NCI-H2107 (cell line): ENCODE measurements around the gene EBF3.

Experiments used
- DNase-seq: peaks from one replicate; lab custom pipeline; 2025; lab: John Stamatoyannopoulos, UW

EBF3 gene

DNA sequence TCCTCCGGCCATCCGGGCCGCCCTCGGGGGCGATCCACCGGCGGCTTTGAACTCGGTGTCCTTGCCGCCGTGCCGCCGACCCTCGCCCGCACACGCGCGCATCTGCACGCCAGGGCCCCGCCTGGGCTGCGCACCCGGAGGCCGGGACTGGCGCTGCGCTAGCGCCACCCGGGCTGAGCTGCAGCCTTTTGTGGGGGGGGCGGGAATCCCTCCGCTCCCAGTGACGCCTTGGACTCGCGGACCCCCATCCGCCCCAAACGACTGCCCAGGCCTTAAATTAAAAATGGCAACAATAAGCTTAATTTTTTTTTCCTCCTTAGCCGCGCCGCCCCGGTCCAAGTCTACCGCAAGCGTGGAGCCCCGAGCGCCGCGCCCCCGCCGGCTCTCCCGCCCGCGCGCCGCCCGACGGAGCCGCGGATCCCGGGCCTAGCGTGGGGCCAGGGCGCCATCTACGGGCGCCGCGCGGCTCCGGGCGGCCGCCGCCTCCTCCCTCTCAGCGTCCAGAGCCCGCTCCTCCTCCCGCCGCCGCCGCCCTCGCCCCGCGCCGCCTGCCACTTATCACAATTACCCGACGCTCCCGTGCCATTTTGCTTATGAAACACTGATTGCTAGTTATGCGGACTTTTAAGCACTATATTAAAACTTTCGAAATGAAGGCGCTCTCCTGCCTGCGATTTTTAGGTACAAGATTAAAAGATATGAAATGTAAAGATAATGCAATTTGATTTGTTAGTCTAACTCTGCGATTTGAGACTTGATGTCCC, 7.5 kb upstream of the EBF3 start:
- no peak for DNase-seq

DNA sequence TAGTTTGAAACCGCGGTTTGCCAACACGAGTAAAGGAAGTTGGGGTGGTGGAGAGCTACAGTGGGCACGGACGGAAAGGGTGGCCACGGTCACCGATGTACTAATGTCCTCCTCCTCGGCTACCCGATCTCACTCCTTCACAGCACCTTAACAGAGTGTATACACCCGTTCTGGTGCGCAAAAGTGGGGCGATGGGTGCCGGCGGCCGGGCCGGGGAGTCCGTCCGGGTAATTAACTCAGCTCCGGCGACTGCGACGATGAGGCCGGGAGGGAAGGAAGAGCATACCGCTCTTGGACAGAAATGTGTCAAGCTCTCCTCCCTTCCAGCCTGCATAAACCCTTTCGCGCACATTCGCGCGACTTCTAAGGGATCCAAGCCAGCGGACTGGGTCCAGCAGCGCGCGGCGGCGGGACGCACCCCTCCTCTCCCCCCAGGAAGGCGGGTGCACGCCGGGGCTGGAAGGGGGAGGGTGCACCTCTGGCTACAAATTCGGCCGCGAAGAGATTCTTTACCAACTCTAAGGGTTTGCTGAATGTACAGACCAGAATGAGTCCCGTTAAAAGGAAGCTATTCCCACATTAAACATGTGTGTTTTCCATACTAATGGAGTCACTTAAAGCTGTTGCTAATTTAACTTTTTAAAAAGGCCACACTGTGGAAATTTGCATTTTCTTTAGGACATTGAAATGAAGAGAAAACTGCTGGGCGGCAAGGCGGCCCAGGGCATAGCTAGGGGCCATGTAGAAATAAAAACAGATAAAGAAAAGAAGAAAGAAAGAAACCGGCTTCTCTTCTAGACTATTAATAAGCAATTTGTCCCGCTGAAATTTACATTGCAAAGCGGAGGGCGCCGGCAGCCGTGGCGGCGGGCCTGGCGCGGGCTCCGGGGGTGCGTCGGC, 6.6 kb upstream of the EBF3 start:
- no peak for DNase-seq

DNA sequence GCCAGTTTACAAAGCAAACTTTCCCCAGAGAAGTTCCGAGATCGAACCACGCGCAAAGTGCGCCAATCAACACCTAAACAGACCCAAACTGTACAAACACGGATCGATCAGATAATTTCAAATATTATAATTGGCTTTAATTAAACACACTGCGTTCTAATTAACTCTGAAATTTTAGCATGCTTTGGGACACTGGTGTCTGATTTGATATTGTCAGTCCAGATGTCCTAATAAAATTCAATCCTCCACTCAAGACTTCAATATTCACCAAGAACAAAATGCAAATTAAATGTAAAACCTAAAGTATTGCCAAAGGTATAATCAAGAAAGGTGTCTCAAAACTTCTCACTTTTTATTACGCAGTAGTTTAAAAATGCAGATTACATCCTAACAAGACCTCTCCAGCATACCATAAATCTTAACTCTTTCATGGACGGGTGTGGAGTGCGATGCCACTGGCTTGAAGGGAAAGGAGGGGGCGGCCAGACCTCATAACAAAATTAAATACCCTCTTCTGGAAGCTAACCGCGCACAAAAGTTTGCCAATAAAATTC, 5.9 kb upstream of the EBF3 start:
- DNase-seq: no peak

DNA sequence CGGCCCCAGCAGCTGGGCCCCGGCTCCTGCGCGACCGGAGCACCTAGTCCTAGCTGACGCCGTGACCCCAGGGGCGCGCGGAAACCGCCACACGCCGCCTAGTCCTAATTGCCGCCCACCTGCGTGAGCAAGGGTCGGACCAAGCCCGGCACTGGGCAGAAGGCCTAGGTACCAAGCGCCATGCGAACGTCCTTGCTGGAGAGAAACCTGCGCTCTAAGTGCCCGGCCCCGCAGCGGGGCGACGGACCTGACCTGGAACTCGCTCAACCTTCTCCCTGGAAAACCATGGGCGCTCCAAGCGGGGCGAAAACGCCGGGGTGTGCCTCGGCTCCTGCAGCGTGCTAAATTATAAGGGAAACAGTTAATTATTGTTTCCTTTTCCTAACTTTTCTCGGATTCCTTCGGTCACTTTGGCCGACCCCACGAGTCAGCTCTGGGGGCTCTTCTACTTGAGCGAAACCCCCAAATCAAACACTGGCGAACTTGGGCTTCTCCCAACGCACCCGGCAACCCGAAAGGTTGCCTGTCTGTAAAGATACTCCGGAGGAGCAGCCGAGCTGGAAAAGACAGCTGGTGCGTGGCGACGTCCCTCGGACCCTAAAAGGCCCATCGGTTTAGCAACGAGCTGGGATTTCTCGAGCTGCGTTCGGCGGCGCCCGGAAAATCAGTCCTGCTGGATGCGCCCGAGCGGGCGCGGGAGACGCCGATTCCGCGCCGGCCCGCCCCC, 5.3 kb upstream of the EBF3 start:
- DNase-seq: no peak

DNA sequence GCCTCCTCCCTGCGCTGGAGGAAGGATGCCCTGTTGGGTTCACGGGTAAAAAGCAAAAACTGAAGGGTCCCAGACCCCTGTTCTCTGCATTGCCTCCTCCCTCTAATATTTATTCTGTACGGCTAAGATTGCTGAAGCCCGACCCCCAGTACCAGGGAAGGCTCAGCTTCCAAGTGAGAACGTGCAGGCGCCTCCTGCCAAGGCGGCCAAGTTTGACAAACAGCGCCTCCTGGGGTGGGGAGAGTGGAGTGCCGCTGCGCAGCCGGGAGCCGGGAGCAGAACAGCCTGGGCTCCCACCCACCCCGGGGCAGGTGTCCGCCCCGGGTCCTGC, 4.7 kb upstream of the EBF3 start:
- no peak for DNase-seq

DNA sequence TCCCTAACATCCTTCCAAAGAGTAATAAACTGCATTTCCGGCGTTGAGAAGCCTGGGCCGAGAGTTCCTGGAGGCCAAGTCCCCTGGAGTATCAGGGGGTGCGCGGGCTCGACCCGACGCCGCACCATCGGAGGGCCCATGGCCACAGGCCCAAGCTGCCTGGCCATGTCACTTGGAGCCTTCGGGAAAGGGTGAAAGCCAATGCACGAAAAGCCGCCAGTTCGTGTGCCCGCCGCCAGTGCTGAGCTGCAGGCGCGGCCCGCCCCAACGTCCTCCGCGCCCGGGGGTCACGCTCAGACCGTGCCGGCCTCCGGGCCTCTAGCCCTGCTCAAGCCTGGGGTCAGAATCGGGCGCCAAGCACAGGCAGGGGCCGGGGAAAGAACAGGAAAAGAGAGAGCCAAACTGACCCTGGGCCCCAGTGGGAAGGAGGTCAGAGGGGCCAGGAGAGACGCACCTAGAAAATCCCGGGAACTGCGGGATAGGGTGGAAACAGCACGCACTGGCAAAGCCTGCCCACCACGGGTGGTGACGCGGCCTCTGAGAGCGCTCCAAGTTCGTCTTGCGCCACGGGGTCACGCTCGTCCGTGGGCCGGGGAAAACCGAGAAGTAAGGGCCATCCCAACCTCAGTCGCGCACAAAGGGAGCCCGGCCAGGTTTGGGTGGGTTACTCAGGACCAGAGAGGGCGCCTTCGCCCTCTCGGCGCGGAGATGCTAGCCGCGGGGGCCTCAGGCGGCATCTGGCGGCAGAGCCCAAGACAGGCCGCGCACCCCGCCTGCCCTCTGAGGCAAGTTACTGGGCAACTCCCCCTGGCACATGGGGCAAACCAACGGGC, 4.2 kb upstream of the EBF3 start:
- DNase-seq: no peak

DNA sequence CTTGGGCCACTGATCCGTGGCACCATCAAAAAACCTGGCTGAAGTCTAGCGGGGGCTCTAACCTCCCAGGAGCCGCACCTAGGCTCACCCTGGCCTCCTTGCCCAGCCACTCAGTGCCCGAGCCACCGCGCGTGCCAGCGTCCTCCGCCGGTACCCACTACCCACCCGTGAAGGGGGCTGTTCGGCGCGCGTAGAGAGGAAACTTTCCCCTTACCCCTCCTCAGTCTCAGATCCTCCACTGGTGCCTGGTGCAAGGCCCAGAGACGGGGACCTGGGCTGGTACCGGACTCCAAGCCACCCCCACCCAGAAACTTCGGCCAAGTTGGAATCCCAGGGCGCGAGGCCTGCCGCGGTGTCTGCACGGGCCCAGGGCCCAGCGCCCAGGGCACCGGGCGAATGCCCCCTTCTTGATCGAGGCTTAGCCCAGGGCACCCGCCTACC, 3.5 kb upstream of the EBF3 start:
- no peak for DNase-seq

DNA sequence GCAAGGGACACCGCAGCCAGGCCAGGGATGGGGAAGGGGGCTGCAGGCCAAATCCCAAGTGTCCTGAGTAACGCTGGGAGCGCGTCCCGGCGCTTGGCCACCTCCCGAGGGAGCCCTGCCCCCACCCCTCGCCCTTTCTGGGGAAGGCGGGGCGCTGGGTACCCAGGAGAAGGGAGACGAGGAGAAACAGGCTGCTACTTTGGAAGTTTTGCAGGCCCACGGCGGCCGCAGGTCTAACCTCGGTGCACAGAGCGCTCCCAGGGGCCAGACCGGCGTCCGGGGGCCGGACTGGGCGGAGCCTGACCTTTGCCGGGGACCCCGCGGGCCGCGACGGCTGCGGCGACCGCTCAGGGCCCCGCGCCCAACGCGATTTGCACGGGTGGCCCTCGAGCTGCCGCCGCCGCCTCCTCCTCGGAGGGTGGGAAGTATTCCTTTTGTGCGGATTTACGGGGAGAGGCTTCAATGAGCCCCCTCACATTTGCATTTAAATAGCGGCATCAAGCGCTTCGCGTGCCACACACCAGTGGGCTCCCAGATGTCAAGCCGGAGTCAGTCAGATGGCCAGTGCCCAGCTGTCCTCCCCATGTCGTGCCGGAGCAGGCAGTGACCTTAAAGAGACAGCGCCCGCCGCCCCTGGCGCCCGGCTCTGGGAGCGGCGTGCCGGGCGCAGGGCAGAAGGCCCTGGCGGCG, 3.0 kb upstream of the EBF3 start:
- no peak for DNase-seq

DNA sequence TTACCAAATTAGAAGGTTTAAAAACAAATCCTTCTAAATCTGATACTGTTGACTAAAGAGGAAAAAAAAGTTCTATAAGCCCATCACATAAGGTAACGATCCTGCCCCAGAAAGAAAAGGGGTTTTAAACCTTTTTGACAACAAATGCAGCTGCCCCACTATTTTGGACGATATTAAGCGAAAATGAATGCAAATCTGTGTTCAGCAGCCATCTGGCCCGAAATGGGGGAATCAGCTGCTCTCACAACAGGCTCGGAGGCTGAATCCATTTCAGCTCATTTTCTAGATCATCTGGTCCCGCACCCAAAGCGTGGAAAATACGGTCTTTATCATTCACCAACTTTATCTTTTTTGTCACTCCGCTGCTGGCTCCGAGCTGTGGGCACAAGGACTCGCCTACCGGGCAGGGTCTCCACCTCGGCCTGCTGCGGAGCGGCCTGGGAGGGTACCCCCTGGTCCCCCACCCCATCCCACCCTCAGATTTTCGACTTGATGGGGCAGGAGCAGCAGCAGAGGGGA, 2.4 kb upstream of the EBF3 start:
- no peak for DNase-seq

DNA sequence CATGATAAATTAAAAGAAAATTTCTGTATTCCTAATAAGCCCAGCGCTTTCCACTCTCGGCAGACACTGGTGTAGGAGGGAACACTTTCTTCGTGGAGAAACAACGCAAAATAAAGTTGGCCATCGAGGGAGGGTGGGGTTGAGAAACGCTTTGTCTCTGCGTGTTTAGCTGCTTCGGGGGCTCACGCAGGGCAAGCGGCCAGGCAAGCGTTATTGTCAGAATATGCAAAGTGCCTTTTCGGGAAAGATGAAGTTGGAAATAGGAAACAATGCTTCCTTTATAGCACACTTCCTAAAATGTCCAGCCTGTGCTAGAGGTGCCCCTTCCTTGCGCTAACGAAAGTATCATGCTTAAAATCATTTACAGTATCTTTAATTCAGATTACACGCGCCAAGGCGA, 1.9 kb upstream of the EBF3 start:
- no peak for DNase-seq

DNA sequence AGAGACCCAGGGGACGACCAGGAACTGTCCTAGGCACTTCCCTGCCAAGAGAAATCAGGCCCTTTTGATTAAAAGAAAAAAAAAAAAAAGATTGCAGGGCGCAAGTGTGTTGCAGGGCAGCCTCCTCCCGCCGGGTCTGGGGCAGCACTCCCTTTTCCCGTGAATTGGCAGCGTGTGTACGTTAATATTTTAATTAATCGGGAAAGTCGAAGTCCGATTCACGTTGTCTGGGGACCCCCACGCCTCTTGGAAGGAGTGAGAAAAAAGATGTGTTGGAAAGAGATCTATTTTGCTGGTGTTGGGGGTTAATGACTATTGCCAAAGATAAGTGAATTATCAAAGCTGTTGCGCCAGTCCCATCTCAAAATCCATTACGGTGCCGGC, 1.3 kb upstream of the EBF3 start:
- no peak for DNase-seq

DNA sequence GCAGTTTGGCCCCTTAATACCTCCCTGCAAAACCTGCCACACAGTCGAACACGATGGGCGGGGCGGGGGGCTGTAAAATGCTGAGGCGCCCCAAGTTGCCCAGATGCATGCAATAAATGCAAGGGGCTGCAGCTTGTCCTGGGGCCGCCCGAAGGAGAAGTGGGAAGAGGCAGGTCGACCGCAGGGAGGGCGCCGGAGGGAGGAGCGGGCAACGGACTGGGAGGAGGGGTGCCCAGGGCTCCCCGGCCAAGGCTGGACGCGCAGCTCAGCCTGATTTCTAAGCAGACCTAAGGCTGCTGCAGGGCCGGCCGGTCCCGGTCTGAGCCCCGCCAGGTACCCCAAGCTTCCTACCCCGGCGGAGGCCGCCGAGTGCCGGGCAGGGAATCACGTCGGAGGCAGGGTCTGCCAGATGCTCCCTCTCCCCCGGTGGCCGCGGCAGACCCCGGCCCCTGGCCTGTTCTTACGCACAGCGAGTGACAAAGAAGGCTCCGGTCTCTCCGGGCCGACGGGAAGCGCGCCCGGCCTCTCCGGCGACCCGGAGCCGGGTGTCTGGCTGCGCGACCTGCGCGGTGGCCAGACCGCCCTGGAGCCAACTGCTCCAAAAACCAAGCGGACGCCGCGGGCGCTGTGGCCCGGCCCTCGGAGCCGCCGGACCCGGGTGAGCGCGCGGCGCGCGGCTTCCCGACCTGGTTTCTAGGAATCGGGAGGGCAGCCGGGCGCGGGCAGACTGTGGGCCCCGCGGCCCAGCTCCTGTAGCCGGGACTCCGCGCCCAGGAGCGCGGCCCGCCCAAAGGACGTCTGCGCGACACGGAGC, 744 bp upstream of the EBF3 start:
- no peak for DNase-seq

DNA sequence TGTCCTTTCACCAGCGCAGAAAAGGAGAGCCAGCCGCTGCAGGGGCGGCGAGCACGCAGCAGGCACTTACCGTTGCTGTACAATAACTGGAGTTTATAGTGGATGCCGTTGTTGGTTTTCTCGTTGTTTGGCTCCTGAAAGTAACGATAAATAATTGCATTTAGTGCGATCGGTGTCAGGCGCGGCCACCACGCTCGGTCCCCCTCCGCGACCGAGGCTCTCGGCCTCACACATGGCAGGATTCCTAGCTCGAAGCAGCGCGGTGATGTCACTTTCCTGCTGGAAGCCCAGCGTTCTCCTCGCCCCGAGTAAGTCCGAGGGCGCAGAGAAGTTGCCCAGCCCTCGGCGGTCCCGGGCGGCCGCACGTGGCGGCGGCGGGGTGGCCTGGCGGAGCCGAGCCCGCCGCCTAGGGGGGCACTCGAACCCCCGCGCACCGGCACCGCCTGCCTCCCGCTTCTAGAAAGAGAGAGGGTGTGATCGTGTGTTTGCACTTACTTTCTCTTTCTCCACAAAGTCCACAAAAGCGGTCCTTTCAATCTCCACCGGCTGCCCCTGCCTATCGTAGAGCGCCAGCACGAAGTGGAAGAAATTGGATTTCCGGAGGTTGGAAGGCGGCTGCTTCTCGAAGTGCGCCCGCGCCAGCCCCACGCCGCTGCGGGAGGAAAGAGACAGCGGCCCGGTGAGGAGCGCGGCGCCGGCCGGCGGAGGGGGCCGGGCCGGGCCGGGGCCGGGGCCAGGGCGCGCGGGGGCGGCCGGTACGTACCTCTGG, 1.0 kb downstream of the EBF3 start:
- DNase-seq: no peak

DNA sequence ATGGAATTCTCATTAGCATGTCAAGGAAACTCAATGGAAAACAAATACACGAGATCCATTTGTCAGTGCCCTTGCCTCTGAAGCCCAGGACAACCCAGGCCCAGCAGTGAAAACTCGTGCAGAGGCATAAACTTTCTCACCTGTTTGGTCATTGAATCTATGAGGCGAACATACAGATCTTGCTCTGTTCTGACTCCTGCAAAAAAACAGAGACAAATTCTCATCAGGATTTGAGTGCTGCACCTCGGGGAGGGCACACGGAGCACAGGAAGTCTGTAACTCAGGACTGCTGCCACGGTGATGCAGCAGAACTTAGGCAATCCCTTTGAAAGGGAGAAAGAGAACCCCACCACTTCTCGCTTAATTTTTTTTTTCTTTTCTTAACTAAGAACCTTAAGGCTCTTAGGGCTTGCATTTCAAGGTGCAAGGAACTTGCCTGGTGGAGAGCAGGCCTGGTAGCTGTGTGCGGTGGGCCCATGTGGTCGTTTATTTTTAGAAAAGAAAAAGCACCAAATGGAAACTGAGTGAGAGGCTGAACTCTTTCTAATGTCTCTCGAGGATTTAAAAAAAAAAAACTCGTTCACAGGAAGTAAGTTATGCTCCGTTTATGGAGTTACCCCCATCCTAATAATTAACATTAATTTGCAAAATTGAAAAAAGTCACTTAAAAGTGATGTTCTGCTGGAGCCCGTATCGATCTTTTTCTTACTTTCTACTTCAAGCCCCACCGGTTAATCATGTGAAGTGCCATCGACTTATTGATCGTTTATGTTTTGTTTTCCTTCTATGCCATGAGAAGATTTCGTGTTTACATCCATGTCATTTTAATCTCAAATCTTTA, 1.8 kb downstream of the EBF3 start:
- no peak for DNase-seq

DNA sequence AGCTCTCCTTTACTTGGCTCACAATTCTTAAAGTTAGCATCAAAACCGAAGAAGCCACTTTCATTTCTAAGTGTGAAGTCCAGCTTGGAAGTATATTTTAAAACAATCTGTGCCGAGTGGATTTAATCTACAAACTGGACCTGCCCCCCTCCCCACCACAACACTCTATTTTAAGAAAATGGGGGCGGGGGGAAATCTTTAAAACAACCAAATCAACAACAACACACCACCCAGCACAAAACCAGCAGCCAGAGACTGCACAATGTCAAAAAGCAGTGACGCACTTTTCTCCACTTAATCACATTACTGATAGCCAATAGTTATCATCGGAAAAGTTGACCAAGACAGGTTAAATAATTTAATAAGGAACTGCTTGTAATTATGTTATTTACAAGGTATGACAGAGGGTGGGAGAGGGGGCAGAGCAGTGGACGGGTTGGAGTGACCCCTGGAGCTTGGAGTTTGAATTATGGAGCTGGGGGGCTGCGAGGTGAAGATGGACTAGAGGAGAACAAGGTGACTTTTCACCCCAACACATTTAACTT, 2.8 kb downstream of the EBF3 start:
- no peak for DNase-seq

DNA sequence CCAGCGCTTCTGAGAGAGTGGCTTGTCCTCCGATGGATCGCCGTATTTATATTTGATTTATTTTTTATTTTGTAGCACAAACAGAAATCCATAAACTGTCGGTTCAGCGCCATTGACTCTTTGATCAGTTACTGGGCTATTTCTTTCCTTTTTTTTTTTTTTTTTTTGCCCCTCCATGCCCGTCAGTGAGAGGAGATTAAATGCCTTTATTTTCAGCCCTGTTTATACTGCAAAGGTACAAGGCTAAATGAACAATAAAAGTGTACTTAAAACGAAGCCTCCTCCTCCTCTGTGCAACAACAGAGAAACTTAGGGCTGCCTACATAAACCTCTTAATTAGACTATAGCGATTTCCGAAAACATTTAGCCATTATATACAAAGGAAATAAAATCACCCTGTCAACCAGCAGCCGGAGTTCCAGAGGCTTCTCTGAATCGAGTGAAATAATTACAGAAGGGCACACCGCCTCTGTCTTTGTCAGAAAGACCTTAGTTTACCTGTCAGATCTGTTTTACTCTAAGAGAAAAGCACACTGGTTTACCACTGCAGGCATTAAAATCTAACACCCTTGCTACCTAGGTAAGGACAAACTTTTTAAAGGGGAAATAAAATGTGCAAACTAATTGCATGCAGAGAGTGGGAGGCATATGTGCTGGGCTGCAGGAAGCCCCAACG, 3.5 kb downstream of the EBF3 start:
- DNase-seq: no peak
